Activated B cell treated with CpG ODN at 0.5 μM for 24 hours (primary cell): Measurements from ENCODE around the gene RTRAF. TPM values are rescaled to one million over a fixed set of nuclear protein-coding genes. Genes with fewer than 3 reads are reported as not detected.
A peak's percentile ranks its signal among the peaks of the same experiment; 100 is the strongest.

Experiments used
- ATAC-seq: fragments of 200-7000 bp; cut with Tn5 transposase; one replicate; pipeline ENCODE4 v1.10.0; 2021; ENCODE audit warnings: low read depth, mild to moderate bottlenecking, moderate library complexity
- CTCF ChIA-PET: fragments of 350-600 bp; sonication (Branson Sonifier 250); formaldehyde crosslinking; loops from one replicate; lab custom pipeline; 2021; ENCODE audit warnings: antibody characterized with exemption; lab: Charles Lee
- POLR2A ChIA-PET: fragments of 350-600 bp; sonication (Branson Sonifier 250); formaldehyde crosslinking; loops from one replicate; lab custom pipeline; 2021; ENCODE audit warnings: antibody characterized with exemption; lab: Charles Lee
- DNase-seq: peaks from one replicate; pipeline ENCODE4 v3.0.0; 2022
- H3K27ac Mint-ChIP-seq: one replicate; pipeline ENCODE4 v1.8.0; 2020; ENCODE audit warnings: mixed read lengths
- H3K27me3 Mint-ChIP-seq: one replicate; pipeline ENCODE4 v1.8.0; 2021; ENCODE audit warnings: mixed read lengths
- H3K36me3 Mint-ChIP-seq: one replicate; pipeline ENCODE4 v1.8.0; 2021; ENCODE audit warnings: low read depth, mixed read lengths
- H3K4me1 Mint-ChIP-seq: one replicate; pipeline ENCODE4 v1.8.0; 2021; ENCODE audit warnings: mixed read lengths
- H3K4me3 Mint-ChIP-seq: one replicate; pipeline ENCODE4 v1.8.0; 2020; ENCODE audit warnings: mild to moderate bottlenecking, mixed read lengths
- H3K9me3 Mint-ChIP-seq: one replicate; pipeline ENCODE4 v1.8.0; 2020; ENCODE audit warnings: mixed read lengths
- CTCF ChIP-seq: fragments of 200-600 bp; IDR thresholded peaks from one replicate; pipeline ENCODE4 v1.8.0; 2022; ENCODE audit warnings: antibody characterized with exemption, mild to moderate bottlenecking
- intact Hi-C: fragments of 100-400 bp; cut with micrococcal nuclease; formaldehyde crosslinking; loops from one replicate; pipeline ENCODE4 v1.15.1; 2024
- total RNA-seq: library from RNA; stranded (reverse); gene quantifications from 2 replicates; pipeline ENCODE4 v1.2.3, GENCODE V29; 2022

The RTRAF gene
- total RNA-seq = 160 and 163 TPM in 2 replicates

GRCh38 chr14:51989293-51990234 lies at the start of gene RTRAF:
TSS of gene RTRAF (plus strand) at chr14:51989546. CDS start at chr14:51989640, 94 bp downstream.
- DNase-seq (peak; percentile 86), ATAC-seq (peak; percentile 97)
- Mint-ChIP-seq H3K9me3 (no peaks in the 10 kb centered on the region), H3K4me3 (peak within 1 kb of the TSS; percentile 98), H3K27ac (peak within 1 kb of the TSS; percentile 93), H3K27me3 (no peaks in the 10 kb centered on the region), H3K36me3 (peaks cover 32% of the 10 kb centered on the region), H3K4me1 (peaks cover 37% of the 10 kb centered on the region)
- ChIA-PET POLR2A (interaction anchor here (0.8 to 1.0 kb wide), 3 partner anchors 129 to 145 kb away, joined by 3 to 4 read pairs (median 3); partner anchors contain the start of gene GNG2), CTCF (interaction anchor here (3.3 kb wide), 1 partner anchor 10 kb away, joined by 10 read pairs; no protein-coding TSS in a partner anchor)
- no peak for TF ChIP-seq CTCF
- intact Hi-C loops = loop anchor here (1.0 to 10.0 kb wide), 7 partner anchors 83 to 1164 kb away; partner anchors contain the start of genes DDHD1, FRMD6, GPR137C and TMX1

- H3K36me3 Mint-ChIP-seq = peaks cover 51% of the 10 kb centered on the region
- H3K4me3 Mint-ChIP-seq = peak overlapping the region; percentile 54
- peaks cover 31% of the 10 kb centered on the region for H3K4me1 Mint-ChIP-seq
- intact Hi-C loops = loop anchor here (1.0 to 5.0 kb wide), 5 partner anchors 19 to 93 kb away; no protein-coding TSS in a partner anchor
- H3K9me3 Mint-ChIP-seq = peaks cover 1% of the 10 kb centered on the region
- peak overlapping the region; percentile 85 for H3K27ac Mint-ChIP-seq
- no peak for TF ChIP-seq CTCF
- H3K27me3 Mint-ChIP-seq = no peaks in the 10 kb centered on the region
- CTCF ChIA-PET = interaction anchor here (1.7 kb wide), 1 partner anchor 79 kb away, joined by 3 read pairs; no protein-coding TSS in a partner anchor
- peak; percentile 85 for ATAC-seq
- POLR2A ChIA-PET = interaction anchor here (1.7 to 1.9 kb wide), 2 partner anchors 34 to 94 kb away, joined by 3 to 10 read pairs; no protein-coding TSS in a partner anchor
- DNase-seq = no peak
These were observed 49.5 kb upstream of the RTRAF start for GRCh38 chr14:51939755-51940301.

- Mint-ChIP-seq H3K4me1 (peaks cover 27% of the 10 kb centered on the region), H3K27ac (no peak overlapping the region), H3K36me3 (peaks cover 68% of the 10 kb centered on the region), H3K4me3 (no peak overlapping the region), H3K9me3 (peaks cover 11% of the 10 kb centered on the region), H3K27me3 (no peaks in the 10 kb centered on the region)
- CTCF ChIA-PET = no interaction called here
- intact Hi-C loops = loop anchor here (5.0 kb wide), 1 partner anchor 34 kb away; no protein-coding TSS in a partner anchor
- TF ChIP-seq CTCF = no peak
- DNase-seq (no peak), ATAC-seq (no peak)
- POLR2A ChIA-PET = no interaction called here
These were observed 46.4 kb upstream of the RTRAF start for GRCh38 chr14:51942971-51943370.

- ATAC-seq (no peak), DNase-seq (no peak)
- Mint-ChIP-seq H3K4me1 (no peaks in the 10 kb centered on the region), H3K36me3 (peaks cover 82% of the 10 kb centered on the region), H3K27ac (no peak overlapping the region), H3K27me3 (no peaks in the 10 kb centered on the region), H3K9me3 (peaks cover 9% of the 10 kb centered on the region), H3K4me3 (no peak overlapping the region)
- intact Hi-C loops = no loop called here
- ChIA-PET CTCF (no interaction called here), POLR2A (no interaction called here)
- no peak for TF ChIP-seq CTCF
These were observed 39.3 kb upstream of the RTRAF start for GRCh38 chr14:51950007-51950406.
